ENCODE data around the gene MINK1.

DNA sequence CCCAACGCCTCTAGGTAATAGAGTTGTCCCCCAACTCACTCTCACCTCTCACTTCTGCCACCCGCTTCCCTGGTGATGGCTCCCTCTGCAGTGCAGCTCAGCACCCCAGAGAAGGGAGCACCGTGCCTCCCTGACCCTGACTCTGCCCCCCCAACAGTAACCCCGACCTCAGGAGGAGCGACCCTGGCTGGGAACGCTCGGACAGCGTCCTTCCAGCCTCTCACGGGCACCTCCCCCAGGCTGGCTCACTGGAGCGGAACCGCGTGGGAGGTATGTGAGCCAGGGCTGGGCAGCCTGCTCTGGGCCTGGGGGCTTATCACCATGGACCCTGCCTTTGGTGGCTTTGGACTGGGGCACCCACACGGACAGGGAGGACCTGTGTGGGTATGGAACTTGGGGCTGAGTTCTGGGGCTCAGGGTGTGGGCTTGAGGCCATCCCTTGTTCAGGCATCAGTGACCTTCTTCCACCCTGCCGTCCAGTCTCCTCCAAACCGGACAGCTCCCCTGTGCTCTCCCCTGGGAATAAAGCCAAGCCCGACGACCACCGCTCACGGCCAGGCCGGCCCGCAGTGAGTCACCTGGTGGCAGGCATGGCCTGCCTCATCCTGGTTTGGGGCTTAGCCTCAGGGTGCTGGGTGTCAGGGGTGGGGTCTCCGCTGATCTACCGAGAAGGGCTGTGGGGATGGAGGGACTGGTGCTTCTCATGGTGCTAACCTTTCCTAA lies 59.5 kb downstream of the MINK1 start:
- TF ChIP-seq, protein P1, sequence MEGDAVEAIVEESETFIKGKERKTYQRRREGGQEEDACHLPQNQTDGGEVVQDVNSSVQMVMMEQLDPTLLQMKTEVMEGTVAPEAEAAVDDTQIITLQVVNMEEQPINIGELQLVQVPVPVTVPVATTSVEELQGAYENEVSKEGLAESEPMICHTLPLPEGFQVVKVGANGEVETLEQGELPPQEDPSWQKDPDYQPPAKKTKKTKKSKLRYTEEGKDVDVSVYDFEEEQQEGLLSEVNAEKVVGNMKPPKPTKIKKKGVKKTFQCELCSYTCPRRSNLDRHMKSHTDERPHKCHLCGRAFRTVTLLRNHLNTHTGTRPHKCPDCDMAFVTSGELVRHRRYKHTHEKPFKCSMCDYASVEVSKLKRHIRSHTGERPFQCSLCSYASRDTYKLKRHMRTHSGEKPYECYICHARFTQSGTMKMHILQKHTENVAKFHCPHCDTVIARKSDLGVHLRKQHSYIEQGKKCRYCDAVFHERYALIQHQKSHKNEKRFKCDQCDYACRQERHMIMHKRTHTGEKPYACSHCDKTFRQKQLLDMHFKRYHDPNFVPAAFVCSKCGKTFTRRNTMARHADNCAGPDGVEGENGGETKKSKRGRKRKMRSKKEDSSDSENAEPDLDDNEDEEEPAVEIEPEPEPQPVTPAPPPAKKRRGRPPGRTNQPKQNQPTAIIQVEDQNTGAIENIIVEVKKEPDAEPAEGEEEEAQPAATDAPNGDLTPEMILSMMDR (IDR thresholded peaks at IDR 0.05), result no peak
- no peak for TF ChIP-seq POLR2A (IDR thresholded peaks at IDR 0.05)
